ENCODE results near the gene CLEC2L.
"Not testable (repeated sequence)": the region's sequence is repeated elsewhere in the genome, so short reads cannot be mapped to it uniquely, and the experiment has no call there.

CLEC2L gene

DNA sequence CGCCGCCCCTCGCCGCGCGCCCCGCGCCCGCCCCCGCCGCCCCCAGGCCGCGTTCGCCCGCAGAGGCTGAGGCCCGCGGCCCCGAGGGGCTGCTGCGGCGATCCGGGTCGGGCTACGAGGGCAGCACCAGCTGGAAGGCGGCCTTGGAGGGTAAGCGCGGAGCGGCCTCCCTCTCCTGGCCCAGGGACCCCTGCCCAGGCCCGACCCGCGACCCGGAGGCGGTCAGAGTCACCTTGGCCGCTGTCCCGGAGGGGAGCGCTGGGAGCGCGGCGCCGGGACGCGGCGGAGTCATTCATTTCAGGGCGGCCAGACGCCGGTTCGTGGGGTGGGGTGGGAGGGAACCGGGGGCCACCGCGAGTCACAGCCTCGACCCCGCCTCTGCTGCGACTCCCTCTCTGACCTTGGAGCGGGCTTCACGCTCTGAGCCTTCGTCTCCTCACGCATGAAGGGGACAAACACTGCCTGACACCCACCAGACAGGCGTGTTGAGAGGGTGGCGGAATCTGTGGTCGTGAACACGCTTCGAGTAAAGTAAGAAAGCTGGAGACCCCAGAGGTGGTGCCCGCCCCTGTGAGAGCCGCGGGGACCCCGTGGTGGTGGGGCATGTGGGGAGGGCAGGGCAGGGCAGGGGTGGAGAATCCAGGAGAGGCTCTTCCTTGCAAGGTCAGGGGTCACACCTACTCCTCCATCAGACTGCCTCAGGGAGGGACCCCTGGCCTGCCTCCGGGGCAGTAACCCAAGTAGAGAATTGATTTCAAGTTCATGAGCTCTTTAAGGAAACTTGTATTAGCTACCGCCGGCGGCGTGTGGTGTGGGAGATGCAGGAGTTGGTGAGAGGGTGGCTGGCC lies 707 bp downstream of the CLEC2L start:
- DNase-seq (ENCODE audit: low read depth), result no peak

DNA sequence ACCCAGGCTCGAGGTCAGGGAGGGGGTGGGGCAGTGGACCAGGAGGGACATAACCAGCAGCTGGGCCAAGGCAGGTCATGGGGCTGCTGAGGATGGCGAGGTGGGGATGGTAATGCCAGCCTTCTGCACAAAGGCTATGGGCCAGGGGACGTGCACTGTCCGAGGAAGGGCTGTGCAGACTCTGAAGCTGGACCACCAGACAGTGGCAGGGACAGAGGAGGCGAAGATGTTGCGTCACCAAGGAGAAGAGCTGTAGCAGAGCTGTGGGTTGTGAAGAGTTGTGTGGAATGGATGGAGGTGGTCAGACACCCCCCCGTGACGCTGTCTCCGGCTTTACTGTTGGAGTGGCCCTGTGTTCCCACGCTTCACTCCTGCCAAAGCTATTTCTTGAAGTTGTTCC lies 1.8 kb downstream of the CLEC2L start:
- no peak for DNase-seq (ENCODE audit: low read depth)

DNA sequence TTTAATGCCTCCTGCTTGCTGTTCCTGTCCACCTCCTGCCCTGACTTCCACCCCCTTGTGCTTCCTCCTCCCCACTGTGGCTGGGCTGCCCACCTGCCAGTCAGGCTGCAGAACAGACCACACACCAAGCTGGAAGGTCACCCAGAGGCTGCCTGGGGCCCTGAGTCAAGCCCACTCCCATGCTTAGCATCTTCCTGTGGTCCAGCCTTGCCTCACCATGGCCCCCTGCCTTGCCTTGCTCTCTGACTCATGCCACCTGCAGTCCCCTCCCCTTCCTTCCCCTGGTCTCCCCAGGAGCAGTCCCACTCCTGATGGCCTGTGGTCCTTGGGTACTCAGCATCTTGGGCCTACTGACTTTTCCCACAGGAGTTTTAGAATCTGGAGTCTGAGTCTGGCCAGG lies 2.3 kb downstream of the CLEC2L start:
- no peak for DNase-seq (ENCODE audit: low read depth)

DNA sequence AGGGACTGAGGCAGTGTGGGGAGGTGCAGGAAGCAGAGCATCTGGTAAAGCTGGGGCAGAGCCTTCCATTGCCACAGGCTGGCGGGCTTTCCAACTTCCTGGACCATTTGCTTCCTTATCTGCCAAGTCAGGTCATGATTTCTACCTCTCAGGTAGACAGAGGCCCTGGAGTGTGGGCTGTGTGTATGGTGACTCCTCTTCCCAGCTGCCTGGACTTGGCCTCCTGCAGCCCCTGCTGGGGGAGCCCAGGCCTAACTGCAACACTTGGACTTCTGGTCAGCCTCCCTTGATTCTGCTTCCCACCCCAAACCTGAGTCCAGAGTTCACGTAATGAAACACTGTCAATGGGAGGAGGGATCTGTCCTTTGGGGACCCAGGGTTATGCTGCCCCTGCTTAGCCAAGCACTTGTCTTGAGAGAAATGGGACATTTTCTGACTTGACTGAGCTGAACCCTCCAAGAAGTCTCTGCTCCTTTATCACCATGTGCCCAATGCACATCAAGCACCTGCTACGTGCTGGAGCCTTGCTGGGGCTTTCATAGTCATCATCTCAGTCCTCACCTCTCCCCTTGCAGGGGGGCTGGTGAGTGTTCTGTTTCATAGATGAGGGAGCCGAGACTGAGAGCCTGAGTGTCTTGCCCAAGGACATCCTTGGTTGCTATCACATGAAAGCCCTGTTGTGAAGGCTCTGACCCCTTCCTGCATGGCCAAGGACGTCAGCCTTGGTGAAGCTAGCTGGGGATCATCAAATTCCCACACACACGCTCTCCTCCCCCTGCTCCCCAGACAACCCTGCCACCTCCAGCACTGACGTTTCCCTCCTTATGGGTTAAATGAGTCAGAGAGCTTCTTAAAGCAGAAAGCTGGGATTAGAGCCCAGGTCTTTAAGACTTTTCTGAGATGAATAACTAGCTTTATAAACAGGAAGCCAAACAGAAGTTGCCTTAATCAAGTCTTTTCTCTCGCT lies 3.4 kb downstream of the CLEC2L start:
- no peak for DNase-seq (ENCODE audit: low read depth)

DNA sequence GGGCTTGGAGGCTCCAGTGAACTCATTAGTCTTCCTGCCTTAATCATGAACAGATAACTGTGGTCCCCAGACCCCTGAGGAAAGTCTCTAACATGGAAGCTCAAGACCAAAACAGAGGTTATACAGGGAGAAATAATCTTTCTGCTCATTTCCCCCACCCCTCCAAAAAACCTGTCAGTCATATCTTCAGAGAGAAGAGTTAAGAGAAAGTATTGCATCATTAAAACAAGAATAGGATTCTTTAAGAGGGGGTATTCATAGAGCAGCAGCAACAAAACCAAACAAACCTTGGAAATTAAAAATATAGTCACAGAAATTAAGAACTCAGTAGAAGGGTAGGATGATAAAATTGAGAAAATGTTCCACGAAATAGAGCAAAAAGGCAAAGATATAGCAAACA lies 7.6 kb downstream of the CLEC2L start:
- no peak for DNase-seq (ENCODE audit: low read depth)

DNA sequence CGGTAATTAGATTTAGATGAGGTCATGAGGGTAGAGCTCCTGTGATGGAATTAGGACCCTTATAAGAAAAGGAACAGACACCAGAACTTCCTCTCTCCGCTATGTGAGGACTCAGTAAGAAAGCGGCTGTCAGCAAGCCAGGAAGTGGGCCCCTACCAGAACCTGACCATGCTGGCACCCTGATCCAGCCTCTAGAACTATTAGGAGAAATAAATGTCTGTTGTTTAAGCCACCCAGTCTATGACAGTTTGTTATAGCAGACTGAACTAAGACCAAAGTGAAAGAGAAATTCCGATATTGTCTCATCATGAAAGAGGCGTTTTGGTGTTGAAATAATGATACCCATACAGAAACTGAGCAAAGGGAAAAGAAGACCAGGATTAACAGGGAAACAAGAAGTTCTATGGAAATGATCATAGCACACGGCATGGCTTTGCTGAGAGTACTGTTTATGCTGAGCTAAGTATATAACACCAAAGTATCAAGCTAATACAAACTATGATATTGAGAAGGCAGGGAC lies 9.2 kb downstream of the CLEC2L start:
- DNase-seq (ENCODE audit: low read depth), result no peak

DNA sequence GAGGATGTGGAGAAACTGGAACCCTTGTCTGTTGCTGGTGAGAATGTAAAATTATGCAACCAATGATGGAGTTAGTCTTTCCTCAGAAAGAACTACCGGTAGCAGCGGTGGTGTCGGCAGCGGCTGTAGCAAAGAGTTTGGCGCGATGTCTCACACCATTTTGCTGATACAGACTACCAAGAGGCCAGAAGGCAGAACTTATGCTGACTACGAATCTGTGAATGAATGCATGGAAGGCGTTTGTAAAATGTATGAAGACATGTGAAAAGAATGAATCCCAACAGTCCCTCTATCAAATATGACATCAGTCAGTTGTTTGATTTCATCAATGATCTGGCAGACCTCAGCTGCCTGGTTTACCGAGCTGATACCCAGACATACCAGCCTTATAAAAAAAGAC lies 10.6 kb downstream of the CLEC2L start:
- DNase-seq (ENCODE audit: low read depth), result no peak

DNA sequence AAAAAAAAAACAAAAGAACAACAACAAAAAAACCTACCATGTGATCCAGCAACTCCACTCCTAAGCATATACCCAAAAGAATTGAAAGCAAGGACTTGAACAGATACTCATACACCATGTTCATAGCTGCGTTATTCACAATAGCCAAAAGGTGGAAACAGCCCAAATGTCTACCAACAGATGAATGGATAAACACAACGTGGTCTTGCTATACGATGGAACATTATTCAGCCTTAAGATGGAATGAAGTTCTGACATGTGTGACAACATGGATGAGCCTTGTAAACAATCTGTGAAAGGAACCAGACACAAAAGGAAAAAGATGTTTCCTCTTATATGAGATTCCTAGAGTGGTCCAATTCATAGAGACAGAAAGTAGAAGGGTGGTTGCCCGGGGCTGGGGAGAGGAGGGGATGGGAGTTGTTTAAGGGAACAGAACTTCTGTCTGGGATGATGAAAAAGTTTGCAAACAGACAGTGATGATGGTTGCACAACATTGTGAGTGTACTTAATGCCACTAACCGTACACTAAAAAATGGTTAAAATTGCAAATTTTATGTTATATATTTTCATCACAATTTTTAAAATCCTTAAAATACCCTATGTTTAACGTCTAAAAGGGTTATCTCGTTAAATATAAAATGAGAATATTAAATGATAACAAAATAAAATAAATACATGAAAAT lies 11.6 kb downstream of the CLEC2L start:
- no peak for DNase-seq (ENCODE audit: low read depth)

DNA sequence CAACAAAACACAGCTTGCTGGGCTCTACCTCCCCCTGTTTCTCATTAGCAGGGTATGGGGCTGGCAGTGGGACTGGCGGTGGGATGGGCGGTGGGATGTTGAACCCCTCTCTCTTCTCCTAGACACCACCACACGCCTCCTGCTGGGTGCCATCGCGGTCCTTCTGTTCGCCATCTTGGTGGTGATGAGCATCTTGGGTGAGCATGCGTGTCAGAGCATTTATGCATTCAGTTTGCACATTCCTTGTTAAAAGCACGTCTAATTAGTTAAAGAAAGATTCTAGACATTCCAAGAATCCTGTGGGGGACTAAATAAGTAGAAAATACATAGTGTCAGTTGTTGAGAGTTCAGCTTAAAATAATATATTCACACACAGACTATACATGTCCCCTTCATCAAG lies 12.7 kb downstream of the CLEC2L start:
- no peak for DNase-seq (ENCODE audit: low read depth)

DNA sequence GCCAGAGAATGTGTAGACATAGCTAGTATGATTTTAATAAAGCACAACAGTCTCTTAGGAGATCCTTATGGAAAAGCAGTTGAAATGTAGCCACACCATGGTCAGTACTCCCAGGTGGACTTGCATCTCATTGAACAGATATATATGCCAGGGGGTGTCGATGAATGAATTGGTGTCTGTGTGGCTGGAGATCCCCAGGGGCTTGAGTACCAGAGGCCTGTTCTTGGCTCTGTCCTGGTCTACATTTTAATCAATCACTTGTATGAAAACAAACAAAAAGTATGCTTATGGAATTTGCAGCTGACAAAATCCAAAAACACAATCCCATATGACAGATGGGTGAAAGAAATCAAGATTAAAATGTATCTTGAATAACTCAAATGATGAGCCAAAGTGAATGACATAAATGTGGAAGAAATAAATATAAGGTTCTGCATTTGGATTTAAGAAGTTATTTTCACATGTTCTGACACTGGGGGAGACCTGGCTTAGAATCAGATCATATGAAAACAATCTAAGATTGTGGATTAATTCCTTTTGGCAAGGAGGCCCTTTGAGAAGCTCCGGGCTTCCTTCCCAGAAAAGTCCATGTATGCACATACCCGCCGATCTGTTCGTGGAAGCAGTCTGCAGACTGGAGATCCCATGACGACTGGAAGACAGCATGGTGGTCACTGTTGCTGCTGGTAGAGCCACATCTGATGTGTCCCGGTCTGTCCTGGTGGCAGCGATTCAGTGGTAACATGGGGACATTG lies 15.6 kb downstream of the CLEC2L start:
- DNase-seq (ENCODE audit: low read depth), result no peak

DNA sequence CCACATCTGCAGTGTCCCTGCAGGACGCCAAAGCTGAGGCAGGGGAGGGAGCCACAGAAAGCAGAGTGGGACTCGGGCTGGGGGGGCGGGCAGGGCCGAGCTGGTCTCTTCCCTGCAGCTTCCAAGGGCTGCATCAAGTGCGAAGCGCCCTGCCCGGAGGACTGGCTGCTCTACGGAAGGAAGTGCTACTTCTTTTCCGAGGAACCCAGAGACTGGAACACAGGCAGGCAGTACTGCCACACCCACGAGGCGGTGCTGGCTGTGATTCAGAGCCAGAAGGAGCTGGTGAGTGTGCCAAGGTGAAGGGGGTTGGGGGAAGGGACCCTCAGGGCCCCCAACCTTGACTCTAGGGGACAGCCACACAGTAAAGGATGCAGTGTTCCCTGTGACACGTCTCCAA lies 16.7 kb downstream of the CLEC2L start:
- no peak for DNase-seq (ENCODE audit: low read depth)

DNA sequence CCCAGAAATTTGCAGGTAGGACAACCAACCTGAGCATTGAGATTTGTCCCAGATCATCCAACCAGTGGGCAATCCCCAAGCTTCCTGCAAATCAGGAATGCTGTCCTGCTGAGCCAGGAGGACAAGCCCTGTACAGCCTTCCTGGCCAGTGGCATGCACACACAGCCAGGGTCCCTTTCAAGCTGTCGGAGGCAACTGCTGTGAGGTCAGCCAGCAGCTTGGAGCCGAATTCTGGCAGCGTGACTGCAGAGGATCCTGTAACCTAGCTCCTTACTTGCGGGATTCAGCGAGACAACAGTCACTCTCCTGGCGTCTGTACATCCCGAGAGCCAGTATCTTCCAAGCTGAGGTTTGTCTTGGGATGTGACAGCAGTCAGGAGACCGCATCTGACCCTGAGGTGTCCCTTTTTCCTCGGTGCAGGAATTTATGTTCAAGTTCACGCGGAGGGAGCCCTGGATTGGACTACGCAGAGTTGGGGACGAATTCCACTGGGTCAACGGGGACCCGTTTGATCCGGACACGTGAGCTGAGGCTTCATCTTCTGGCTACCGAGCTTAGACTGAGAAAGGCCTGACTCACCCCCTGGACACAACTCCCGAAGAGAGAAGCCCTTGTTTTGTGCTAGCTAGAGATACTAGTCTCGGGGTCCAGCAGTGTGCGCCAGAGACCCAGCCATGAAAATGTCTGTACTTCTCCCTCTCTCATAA lies 18.3 kb downstream of the CLEC2L start:
- no peak for DNase-seq (ENCODE audit: low read depth)

DNA sequence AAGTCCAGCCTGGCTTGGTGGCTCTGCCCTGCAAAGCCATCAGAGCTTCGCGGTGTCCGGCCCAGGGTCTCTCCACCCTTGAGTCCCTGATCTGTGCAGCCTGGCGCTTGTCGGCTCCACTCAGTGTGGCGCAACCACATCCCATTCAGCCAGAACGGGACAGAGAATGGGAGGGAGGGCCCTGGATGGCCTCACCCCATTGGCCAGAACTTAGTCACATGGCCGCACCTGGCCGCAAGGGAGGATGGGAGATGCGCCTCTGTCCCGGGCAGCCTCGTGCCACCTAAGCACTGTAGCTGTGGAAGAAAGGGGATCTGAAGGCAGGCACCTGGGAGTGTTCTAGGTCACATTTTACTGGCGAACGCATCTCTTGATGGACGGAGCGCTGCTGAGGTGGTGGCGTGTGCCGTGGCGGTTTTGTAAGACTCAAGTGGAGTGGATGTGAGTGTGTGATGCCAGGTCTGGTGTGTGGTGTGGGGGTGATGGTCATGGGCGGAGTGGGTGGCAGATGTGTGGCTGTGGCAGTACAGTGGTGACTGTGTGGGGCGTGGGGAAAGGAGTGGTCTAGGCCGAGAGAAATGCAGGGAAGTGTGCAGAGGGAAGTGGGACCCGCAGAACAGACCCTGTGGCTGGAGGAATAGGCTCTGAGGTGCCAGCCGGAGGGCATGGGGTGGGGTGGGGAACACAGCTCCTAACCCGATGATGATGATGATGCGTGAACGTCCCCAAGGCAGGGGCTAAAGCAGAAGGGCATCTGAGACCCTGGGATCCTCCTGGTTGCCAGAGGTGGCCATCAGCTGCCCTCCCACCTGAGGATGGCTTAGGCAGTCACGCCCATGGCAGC lies 19.0 kb downstream of the CLEC2L start:
- no peak for DNase-seq (ENCODE audit: low read depth)

DNA sequence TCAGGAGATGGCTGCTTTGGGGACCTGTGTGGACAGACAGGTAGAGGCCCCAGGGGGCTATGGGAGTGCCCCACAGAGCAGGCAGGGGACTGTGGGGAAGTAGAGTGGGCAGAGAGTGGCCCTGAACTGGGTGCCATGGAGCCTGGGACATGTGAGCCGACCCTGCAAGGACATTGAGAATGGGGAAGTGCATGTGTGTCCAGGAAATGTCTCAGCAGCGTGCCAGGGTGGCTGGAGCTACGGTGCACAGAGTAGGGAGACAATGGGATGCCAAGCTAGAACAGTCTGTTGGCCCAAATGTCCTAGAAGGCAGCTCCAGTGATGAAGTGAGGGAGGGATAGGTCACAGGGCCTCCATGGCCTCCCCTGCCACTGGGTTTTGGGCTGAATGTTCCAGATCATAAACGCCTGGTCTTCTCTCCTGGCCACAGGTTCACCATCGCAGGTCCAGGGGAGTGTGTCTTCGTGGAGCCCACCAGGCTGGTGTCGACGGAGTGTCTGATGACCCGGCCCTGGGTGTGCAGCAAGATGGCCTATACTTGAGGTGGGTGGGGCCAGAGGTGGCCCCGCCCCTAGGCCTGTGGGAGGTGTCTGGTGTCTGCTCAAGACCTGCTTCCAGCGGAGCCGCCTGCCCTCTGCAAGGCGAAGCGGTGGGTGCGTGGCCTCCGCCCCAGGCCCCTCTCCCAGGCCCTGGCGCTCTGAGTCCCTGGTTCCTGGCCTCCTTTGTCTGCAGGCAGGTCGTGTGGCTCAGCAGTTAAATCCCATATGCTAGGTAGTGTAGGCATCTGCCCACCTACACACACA lies 20.5 kb downstream of the CLEC2L start:
- no peak for DNase-seq (ENCODE audit: low read depth)

DNA sequence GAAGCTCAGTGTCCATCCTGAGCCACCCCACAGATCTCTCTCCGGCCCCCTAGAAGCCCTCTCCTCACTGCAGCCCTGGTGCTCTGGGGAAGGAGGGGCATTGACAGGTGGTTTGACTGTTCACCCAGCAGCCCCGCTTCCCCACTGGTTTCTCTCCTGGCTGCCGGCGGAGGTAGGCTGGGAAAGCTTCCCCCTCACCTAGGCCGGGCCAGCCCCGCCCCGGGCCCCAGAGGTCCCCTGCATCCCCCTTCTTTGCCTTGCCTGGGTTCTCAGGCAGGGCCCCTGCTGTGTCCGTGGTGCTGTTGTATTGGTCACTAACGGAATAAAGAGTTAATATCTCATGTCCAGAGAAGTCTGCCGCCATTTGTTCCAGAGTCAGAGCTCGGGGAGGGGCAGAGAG lies 21.2 kb downstream of the CLEC2L start:
- DNase-seq (ENCODE audit: low read depth), result no peak

DNA sequence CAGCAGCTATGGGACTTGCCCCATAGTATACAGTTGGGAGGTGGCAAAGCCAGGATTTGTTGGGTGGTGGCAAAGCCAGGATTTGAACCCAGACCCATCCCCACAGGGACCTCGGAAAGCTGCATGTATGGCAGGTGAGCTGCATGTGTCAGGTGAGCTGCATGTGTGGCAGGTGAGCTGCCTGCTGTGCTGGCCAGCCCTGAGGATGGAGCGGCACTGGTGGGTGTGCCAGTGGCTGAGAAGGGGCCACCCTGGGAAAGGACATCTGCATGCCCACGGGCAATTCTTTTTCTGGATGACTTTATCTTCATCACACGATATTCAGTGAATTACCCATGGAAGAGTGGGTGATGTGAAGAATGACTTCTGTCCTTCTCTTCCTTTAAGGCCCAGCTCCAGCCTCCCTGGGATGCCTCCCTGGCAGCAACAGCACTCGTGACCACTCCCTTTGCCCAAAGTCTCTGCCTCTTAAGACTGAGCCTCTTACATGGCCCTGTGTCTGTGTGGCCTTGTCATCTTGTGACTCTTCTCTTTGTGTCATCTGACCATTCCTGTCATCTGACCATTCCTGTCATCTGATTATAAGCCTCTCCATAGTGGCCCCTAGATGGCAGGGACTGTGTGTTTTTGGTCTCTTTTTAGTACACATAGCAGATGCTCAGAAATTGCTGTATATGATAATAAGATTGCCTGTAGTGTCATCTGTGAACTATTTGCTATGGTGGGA lies 25.0 kb downstream of the CLEC2L start:
- DNase-seq (ENCODE audit: low read depth), result no peak

DNA sequence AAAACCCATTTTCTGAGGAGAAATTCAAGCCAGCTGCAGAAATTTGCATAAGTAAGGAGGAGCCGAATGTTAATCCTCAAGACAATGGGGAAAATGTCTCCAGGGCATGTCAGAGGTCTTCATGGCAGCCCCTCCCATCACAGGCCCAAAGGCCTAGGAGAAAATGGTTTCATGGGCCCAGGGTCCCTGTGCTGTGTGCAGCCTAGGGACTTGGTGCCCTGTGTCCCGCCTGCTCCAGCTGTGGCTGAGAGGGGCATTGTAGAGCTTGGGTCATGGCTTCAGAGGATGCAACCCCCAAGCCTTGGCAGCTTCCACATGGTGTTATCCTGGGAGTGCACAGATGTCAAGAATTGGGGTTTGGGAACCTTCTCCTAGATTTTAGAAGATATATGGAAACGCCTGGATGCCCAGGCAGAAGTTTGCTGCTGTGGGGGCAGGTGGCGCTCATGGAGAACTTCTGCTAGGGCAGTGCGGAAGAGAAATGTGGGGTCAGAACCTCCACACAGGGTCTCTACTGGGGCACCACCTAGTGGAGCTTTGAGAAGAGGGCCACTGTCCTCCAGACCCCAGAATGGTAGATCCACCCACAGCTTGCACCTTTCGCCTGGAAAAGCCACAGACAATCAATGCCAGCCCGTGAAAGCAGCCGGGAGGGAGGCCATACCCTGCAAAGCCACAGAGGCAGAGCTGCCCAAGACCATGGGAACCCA lies 30.7 kb downstream of the CLEC2L start:
- DNase-seq (ENCODE audit: low read depth), result not testable (repeated sequence)

All from stimulated activated CD8-positive, alpha-beta memory T cell treated with anti-CD3 and anti-CD28 coated beads, Interleukin-15, amount 100 ng/mL, for 1 hour (primary cell).